Gastrocnemius medialis (tissue), 4 donors: ENCODE results near the gene PTCD3. TPM values are rescaled to one million over a fixed set of nuclear protein-coding genes. Genes with fewer than 3 reads are reported as not detected.

Source experiments
- ATAC-seq, 2 donors: fragments of 150-250 bp; one replicate each; pipeline ENCODE4 v1.9.1; 2016
- DNase-seq, 2 donors: peaks; one replicate each; pipeline ENCODE4 v3.0.0-alpha.2; 2019
- H3K27ac ChIP-seq, 4 donors: fragments of 200-600 bp; sonication (generic); 1 replicate in 1 of 4; 2 replicates in 3 of 4; pipeline ENCODE4 v1.5.1; 2016 to 2018; ENCODE audit warnings: mild to moderate bottlenecking in 2 of 4, moderate library complexity in 1 of 4
- H3K27me3 ChIP-seq, 3 donors: fragments of 200-600 bp; sonication (generic) in 2 of 3; 1 replicate in 1 of 3; 2 replicates in 2 of 3; pipeline versions ENCODE4 v1.5.1 to v1.6.0; 2016 to 2019; ENCODE audit warnings: mild to moderate bottlenecking in 1 of 3, moderate library complexity in 1 of 3
- H3K36me3 ChIP-seq, 2 donors: fragments of 200-600 bp; sonication (generic) in 1 of 2; one replicate each; pipeline ENCODE4 v1.5.1; 2017 to 2018
- H3K4me1 ChIP-seq, 2 donors: fragments of 200-600 bp; sonication (generic) in 1 of 2; one replicate each; pipeline ENCODE4 v1.5.1; 2016 to 2017; ENCODE audit warnings: mild to moderate bottlenecking in 2 of 2
- H3K4me3 ChIP-seq, 4 donors: fragments of 200-600 bp; sonication (generic) in 3 of 4; 1 replicate in 1 of 4; 2 replicates in 3 of 4; pipeline ENCODE4 v1.5.1; 2016 to 2019; ENCODE audit warnings: mild to moderate bottlenecking in 2 of 4
- H3K9me3 ChIP-seq, 3 donors: fragments of 200-600 bp; sonication (generic) in 2 of 3; 1 replicate in 1 of 3; 2 replicates in 2 of 3; pipeline ENCODE4 v1.5.1; 2016 to 2019
- CTCF ChIP-seq, 5 experiments: fragments of 450-650 bp in 3 of 5; fragments of 200-600 bp in 2 of 5; sonication (generic) in 2 of 5; IDR thresholded peaks in 4 of 5; conservative IDR thresholded peaks in 1 of 5; 1 replicate in 4 of 5; 2 replicates in 1 of 5; pipeline ENCODE4 v1.5.1; 2016 to 2019; ENCODE audit warnings: antibody characterized with exemption in 5 of 5, mild to moderate bottlenecking in 3 of 5, moderate library complexity in 3 of 5
- POLR2A ChIP-seq, 2 donors: fragments of 450-650 bp; IDR thresholded peaks; one replicate each; pipeline ENCODE4 v1.6.1; 2017; ENCODE audit warnings: antibody characterized with exemption in 2 of 2, mild to moderate bottlenecking in 2 of 2, moderate library complexity in 2 of 2
- in situ Hi-C, 4 donors: fragments of 200-750 bp; cut with MboI; loops; one replicate each; pipeline versions ENCODE4 v1.15.0 to v1.8.0; 2017; ENCODE audit warnings: low sequenced_read_pairs in 4 of 4
- intact Hi-C: fragments of 100-400 bp; cut with DNase I; formaldehyde crosslinking; loops from one replicate; pipeline ENCODE4 v1.15.1; 2023; ENCODE audit warnings: low total_unique reads
- total RNA-seq, 4 donors: library from RNA; depleted of rRNA; stranded (reverse); fragments of >200 nt; gene quantifications; one replicate each; pipeline versions ENCODE4 v1.1.0 to v1.2.3, GENCODE V29; 2016

Gene PTCD3
- total RNA-seq, 4 donors from 2014 or later, result 55.5 to 111 (median 68.2) TPM

GRCh38 chr2:86072271-86072858 is 33.7 kb upstream of the PTCD3 start:
- no peak overlapping the region for H3K4me3 ChIP-seq
- DNase-seq (peak in 1 of 2 donors; percentile 83), ATAC-seq (peak; percentile 13 to 66)
- H3K27ac ChIP-seq, result peak overlapping the region; percentile 81 to 91 (median 87)
- H3K4me1 ChIP-seq, result peaks cover 33 to 45% of the 10 kb centered on the region in 2 donors
- TF ChIP-seq POLR2A (IDR thresholded peaks at IDR 0.05) (peak; percentile 33 to 43), CTCF (IDR thresholded peaks at IDR 0.05 in 4 of 5, conservative IDR thresholded peaks at IDR 0.05 in 1 of 5) (no peak)
- intact Hi-C loops (loop anchor here (10.0 kb wide), 1 partner anchor 438 kb away; no protein-coding TSS in a partner anchor), in situ Hi-C loops (loop anchor here in 1 of 4 donors (5.0 kb wide), 1 partner anchor 185 kb away; the partner anchor contains the start of gene ST3GAL5)
- H3K27me3 ChIP-seq, result no peaks in the 10 kb centered on the region
- H3K36me3 ChIP-seq, result peaks cover 0 to 60% of the 10 kb centered on the region in 2 donors
- no peaks in the 10 kb centered on the region for H3K9me3 ChIP-seq

DNA sequence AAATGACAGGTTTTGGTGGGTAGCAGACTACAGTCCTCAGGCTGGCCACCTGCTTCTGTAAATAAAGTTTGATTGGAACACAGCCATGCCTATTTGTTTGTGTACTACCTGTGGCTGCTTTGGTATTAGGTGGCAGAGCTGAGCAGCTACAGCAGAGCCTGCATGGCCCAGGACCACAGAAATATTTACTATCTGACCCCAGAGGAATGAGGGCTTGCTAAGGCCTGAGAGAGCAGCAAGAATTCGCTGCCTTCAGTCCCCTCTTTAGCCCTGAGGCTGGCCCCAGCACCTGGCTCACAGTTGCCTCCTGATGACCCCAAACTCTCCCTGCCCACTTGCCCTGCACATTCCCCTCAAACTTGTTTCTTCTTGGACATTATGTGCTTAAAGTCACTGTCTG is 32.8 kb upstream of the PTCD3 start:
- ATAC-seq, result no peak
- intact Hi-C loops, result loop anchor here (10.0 kb wide), 1 partner anchor 438 kb away; no protein-coding TSS in a partner anchor
- Histone ChIP-seq H3K4me3 (no peak overlapping the region), H3K4me1 (peaks cover 33 to 38% of the 10 kb centered on the region in 2 donors), H3K27me3 (no peaks in the 10 kb centered on the region), H3K9me3 (no peaks in the 10 kb centered on the region), H3K27ac (peak overlapping the region; percentile 81 to 91 (median 87)), H3K36me3 (peaks cover 0 to 68% of the 10 kb centered on the region in 2 donors)
- TF ChIP-seq POLR2A (IDR thresholded peaks at IDR 0.05) (no peak), CTCF (IDR thresholded peaks at IDR 0.05 in 4 of 5, conservative IDR thresholded peaks at IDR 0.05 in 1 of 5) (no peak)
- DNase-seq, result no peak
- in situ Hi-C loops, result loop anchor here in 1 of 4 donors (5.0 kb wide), 1 partner anchor 186 kb away; the partner anchor contains the start of gene ST3GAL5

GRCh38 chr2:86074256-86074655 is 31.8 kb upstream of the PTCD3 start:
- ATAC-seq (no peak), DNase-seq (no peak)
- peaks cover 0 to 62% of the 10 kb centered on the region in 2 donors for H3K36me3 ChIP-seq
- TF ChIP-seq CTCF (IDR thresholded peaks at IDR 0.05 in 4 of 5, conservative IDR thresholded peaks at IDR 0.05 in 1 of 5) (no peak), POLR2A (IDR thresholded peaks at IDR 0.05) (no peak)
- H3K27me3 ChIP-seq, result no peaks in the 10 kb centered on the region
- peak overlapping the region in 2 of 4 donors; percentile 86 to 88 for H3K27ac ChIP-seq
- peaks cover 27 to 34% of the 10 kb centered on the region in 2 donors for H3K4me1 ChIP-seq
- H3K4me3 ChIP-seq, result no peak overlapping the region
- no peaks in the 10 kb centered on the region for H3K9me3 ChIP-seq
- intact Hi-C loops, result loop anchor here (10.0 kb wide), 1 partner anchor 439 kb away; no protein-coding TSS in a partner anchor
- in situ Hi-C loops, result loop anchor here in 1 of 4 donors (5.0 kb wide), 1 partner anchor 187 kb away; the partner anchor contains the start of gene ST3GAL5

DNA sequence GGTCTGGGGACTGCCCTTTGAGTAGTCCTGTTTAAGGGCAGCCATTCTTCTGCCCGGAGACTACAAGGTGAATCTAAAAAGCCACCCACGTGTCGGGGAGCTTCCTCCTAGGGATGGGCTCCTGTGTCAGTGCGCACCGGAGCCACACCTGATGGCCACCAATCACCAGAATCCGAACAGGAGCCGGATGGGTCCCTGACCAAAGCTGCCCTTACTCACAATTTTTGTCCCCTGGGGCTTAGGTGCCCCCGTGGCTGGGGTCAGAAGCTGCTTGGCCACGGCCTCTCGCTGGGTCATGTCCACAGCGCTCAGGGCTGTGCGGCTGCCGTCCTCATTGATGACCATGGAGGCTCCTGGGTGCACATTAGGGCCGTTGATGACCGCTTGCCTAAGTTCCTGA is 31.2 kb upstream of the PTCD3 start:
- H3K4me1 ChIP-seq, result peaks cover 31 to 35% of the 10 kb centered on the region in 2 donors
- no peak overlapping the region for H3K4me3 ChIP-seq
- ATAC-seq (no peak), DNase-seq (no peak)
- H3K27ac ChIP-seq, result peak overlapping the region in 1 of 4 donors; percentile 9
- intact Hi-C loops, result loop anchor here (10.0 kb wide), 1 partner anchor 440 kb away; no protein-coding TSS in a partner anchor
- peaks cover 0 to 56% of the 10 kb centered on the region in 2 donors for H3K36me3 ChIP-seq
- no peaks in the 10 kb centered on the region for H3K27me3 ChIP-seq
- in situ Hi-C loops, result loop anchor here (5.0 to 25.0 kb wide), 3 partner anchors 188 to 438 kb away; partner anchors contain the start of gene ST3GAL5 (in 3 of the 4)
- TF ChIP-seq POLR2A (IDR thresholded peaks at IDR 0.05) (no peak), CTCF (IDR thresholded peaks at IDR 0.05 in 4 of 5, conservative IDR thresholded peaks at IDR 0.05 in 1 of 5) (no peak)
- H3K9me3 ChIP-seq, result no peaks in the 10 kb centered on the region
